NCI-H82 treated with DMSO at 0.1 percent for 48 hours (cell line): ENCODE measurements around the gene CLECL1.

Experiments used
- DNase-seq: peaks from one replicate; lab custom pipeline; 2025; ENCODE audit not compliant: unreplicated experiment; lab: John Stamatoyannopoulos, UW

The CLECL1 gene

DNA sequence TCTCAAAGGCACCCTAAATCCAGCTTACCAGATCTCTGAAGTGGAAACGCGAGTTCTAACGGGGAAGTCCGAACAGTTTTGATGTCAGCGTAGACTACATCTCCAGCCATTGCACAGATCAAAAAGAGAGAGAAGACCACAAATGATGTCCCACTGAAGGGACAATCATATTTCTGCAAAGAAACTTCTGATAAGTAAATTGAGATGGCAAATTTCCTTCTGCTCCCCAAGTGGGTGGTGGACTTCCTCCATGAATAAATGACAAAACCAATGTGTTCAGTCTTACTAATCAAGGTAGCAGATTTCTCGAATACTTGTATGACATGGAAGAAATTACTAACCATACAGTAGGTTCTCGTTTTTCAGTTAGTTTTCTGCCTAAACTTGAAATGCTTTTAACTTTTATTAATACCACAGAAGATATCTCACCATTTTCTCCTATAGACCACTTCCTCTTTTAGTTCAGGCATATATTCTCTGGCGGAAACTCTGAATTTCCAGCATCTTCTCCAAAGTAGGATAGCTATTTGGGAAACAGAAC lies at the start of gene CLECL1:
TSS of gene CLECL1 (minus strand) at position 177 of the 541 bp plus-strand sequence.
- DNase-seq = no peak

DNA sequence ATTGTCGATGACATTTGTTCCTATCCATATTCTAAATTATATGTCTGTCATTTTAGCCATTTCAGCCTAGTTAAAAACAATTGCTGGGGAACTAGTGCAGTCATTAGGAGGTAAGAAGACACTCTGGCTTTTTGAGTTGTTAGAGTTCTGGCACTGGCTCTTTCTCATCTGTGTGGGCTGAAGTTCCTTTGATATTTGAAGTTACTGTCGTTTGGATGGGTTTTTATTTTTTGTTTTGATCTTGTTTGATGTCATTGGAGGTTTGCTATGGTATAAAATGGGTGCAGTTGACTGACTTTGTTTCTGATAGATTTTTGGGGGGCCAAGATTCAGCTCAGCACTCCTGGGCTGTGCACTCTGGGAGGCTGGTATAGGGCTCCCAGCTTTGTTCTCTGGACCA lies 48.5 kb upstream of the CLECL1 start:
- no peak for DNase-seq

DNA sequence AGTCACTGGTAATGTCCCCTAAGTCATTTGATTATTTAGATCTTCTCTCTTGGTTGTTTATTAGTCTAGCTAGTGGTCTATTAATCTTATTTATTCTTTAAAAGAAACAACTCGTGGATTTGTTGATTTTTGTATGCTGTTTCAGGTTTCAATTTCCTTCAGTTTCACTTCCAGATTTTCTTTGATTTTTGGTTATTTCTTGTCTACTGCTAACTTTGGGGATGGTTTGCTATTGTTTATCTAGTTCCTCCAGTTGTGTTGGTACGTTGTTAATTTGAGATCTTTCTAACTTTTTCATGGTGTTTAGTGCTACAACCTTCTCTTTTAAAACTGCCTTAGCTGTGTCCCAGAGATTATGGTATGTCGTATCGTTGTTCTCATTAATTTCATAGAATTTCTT lies 46.3 kb upstream of the CLECL1 start:
- no peak for DNase-seq

DNA sequence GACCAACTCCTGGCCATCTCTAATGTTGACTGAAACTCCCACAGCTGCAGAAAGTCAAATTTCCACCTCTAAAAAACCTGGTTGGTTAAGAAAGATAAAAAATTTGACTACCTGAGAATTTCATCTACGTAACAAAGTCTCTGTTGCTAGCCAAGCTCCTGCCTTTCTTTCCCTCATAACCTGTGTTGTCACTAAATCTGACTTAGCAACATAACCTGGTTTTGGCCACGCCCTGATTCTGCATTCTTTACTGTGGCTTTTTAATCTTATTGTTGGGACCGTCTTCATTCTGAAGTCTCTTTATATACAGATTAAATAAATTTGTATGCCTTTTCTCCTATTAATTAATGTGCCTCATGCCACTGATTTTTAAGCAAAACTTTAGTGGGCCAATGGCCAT lies 43.9 kb upstream of the CLECL1 start:
- no peak for DNase-seq

DNA sequence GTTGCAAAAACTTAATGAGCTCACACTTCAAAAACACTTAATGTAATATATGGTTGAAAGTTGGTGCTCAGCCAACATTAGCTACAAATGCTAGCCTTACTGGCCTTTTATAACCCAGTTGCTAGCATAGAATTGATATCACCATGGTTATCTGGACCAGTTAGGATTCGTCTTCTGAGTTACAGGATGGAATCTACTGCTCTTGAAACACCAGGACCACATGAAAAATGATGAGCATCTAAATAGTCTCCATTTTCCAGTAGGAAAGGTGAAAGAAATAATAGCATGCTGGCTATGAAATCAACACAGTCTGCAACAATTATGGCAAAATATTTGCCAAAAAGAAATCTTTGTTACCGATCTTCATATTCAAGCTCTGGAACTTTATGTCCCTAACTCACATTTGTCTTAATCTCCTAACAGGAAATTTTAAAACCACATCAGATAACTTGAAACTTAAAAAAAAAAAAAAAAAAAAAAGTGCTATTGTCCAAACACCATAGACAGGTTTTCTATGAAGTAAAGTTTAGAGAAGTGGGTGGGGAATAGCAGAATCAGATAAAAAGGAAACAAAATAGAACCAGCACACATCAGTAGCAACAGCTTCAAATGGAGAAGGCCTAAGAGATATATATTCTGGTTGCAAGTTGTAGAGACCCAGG lies 40.5 kb upstream of the CLECL1 start:
- DNase-seq = no peak

DNA sequence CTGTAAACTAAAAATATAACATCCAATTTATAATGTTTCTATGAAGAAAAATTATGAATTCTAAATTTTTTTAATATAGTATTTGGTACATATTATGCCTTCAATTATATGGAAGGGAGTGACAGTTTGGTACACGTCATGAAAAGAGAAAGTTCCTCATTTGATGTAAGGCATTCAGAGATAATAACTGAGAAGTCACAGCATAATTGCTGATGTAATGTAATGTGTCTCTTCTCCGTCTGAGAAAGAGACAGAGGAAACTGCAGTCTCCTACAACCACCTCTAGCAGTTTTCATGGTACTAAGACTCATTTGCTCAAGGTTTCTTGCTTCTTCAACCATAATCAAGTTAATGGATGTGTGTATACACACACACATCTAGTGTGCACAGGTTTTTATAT lies 30.1 kb upstream of the CLECL1 start:
- no peak for DNase-seq

DNA sequence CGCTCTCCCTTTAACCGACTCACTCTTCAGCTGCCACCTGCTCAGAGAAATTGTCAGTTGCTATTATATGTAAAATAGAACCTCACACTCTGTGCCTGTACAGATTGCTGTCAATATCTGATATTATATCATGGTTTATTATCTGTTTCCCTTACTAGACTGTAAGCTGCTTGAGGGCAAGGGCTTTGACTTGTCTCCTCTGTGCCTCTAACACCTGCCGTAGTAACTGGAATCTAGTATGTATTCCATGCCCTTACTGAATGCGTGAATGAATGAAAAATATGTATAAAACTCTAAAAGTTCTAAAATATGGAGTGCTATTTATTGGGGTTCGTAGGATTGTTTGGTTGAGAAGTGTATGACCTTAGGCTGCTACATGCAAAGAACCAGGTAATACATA lies 29.5 kb upstream of the CLECL1 start:
- no peak for DNase-seq

DNA sequence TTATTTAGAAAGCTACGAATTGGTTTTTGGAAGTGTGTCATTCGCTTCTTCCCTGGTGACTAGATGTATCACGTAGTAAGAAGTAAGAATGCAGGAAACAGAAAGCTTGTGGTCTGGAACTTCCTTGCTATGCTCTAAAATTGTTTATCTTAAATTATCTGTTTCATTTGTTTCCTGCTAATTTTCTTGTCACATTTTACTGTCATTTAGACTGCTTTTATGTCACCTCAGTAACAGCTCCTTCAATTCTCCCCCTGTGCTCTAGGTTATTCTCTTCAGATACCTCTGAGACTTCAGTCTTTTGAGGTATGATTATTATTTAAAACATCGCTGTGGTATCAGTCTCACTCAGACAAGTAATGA lies 28.5 kb upstream of the CLECL1 start:
- no peak for DNase-seq

DNA sequence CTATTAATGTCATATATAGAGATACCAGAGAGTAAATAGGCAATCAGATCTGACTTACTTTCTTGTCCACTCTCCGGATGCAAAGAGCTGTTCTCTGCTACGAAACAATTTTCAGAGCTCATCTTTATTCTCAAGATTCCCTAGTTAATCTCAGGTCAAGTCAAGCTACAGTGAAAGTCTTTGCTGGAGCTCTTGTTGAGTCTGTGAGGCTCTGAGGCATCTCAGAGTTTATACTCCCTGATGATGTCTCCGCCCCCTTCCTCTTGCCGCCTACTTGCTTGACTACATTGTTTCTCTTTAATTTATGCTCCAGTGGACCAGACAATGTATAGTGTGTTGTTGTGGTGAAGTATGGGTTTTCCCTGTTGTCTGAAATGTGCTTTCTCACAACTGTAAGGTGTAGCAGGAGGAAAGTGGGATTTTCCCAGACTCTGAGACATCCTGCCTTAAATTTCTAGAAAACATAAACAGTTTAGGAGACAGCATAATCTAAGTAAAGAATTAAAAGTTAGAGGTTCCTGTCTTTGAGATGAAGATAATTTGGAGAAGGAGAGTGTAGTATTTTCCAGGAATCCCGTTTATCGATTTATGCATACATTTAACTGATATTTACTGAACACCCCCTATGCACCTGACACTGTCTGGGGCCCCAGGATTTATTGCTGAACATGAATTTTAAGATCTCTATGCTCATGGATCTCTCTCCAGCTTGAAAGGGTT lies 28.0 kb upstream of the CLECL1 start, which contains the start of gene CD69:
TSS of gene CD69 (minus strand) at position 203 of the 720 bp plus-strand sequence. CDS start at position 122, 81 bp downstream.
- DNase-seq = no peak

DNA sequence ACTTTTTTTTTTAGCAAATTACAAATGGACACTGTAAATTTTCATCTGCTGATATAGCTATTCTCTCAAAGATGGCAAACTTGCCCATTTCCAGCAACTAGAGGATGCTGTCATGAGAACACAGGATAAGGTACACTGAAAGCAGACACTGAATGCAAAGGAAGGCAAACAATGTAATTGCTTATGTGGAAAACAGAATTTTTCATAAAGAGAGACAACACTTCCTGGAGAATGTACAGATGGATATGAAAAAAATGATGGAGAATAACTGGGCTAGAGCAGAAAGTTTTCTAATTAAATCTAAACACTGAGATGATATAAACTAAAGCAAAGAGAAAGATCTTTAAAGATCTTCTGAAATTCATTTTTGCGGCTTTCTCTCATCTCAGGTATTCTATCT lies 27.2 kb upstream of the CLECL1 start:
- DNase-seq = no peak

DNA sequence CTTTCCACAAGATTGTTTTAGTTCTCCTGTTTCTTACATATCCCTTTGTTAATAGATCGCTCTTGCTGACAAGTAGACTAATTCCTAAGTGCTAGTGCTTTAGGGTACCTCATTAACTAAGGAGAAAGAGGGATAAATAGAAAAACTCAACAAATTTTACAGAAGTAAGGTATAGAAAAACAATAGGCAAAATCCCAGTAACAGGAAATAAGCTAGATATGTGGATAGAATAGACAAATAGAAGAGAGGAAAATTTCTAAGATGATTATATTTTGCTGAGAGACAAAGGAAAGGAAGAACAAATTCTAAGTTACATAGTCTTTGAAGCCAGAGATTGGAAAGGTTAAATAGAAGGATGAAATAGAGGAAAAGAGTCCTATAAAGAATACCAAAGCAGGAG lies 26.8 kb upstream of the CLECL1 start:
- DNase-seq = no peak

DNA sequence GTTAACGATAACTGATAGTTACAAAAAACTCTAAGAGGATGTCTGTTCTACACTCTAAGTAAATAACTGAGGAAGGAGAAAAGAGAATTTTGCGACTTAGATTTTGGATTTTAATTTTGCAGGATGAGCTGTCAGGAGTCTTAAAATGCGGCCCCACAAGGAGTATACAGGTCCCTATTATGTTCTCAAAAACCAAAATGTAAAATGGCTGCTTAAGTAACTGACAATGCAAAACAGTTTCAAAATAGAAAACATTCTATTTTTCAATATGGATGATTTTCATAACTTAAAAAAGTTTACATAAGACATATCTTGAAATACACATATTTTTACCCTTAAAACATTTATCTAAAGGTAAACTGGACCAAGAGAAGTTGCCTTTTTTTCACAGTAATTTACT lies 25.2 kb upstream of the CLECL1 start:
- DNase-seq = no peak

DNA sequence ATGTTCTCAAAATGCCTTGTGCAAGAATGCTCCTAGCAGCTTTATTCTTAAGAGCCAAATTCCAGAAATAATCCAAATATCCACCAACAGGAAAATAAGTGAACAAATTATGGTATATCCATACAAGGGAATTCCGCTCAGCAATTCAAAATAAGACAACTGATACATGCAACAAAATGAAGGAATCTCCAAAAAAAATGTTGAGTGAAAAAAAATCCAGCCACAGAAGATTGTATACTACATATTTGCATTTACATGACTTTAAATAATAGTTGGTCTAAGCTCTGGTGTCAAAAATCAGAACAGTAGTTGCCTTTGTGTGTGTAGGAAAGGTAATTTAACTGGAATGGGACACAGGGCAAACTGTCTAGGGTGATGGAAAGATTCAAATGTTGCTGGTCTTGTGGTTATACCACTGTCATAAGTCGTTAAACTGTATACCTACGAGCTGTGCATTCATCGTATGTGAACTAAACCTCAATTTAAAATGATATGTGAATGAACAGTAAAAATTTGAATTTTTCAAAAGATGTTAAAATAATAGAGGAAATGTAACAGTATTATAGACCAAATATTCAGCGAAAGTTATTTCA lies 24.6 kb upstream of the CLECL1 start:
- DNase-seq = no peak

DNA sequence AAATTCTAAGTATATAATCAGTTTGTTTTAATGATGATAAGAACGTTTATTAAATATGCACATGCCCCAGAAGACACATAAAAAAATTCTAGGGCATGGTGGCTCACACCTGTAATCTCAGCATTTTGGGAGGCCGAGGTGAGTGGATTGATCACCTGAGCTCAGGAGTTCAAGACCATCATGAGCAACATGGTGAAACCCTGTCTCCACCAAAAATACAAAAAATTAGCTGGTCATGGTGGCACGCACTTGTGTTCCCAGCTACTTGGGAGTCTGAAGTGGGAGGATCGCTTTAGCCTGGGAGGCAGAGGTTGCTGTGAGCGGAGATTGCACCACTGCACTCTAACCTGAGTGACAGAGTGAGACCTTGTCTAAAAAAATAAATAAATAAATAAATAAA lies 23.8 kb upstream of the CLECL1 start:
- no peak for DNase-seq

DNA sequence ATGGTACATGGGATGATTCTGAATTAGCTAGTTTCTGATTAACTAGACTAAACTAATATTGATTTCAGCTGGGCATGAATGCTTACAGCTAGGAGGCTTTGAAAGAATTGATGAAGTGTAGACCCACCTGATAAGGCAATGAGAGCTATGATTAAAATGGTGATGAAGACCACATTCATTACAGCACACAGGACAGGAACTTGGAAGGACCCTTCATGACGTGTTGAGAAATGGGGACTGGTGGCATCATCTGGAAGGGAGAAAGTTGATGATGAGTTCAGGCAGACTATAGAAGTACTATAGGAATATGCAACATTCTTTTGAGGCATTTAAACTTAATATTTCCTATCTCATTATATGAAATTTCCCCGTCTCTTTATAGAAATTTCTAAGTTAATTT lies 23.3 kb upstream of the CLECL1 start:
- DNase-seq = no peak

DNA sequence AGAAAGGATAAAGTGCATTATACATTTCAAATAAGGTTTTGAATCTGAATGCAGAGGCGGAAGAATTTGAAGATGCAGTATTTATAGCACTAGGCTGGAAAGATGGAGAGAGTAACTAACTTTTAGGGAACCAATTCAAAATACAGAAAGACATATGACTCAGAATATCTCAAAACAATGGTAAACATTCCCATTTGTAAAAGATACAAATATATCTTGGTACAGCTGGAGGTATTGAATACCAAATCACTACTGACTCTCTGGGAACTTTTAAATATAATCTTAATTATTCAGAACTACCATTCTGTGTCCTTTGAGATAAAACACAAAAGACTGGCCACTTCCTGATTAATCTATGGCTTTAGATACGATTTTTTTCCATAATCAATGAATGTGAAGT lies 22.7 kb upstream of the CLECL1 start:
- DNase-seq = no peak

DNA sequence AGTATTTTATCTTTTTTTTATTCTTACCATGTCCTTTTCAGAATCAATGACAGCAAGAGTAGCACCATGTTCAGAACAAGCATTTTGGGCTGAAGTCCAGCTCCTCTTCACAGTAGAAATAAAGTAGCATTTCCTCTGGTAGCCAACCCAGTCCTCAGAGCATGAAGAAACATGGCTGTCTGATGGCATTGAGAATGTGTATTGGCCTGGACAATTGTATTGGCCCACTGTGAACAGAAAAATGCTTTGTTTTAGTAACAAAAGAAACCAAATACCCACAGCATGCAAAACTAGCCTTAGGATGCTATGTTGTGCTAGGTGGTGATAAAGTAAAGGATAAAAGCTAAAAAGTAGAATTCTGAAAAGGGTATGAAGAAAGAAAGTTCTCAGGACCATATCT lies 22.1 kb upstream of the CLECL1 start:
- DNase-seq = no peak

DNA sequence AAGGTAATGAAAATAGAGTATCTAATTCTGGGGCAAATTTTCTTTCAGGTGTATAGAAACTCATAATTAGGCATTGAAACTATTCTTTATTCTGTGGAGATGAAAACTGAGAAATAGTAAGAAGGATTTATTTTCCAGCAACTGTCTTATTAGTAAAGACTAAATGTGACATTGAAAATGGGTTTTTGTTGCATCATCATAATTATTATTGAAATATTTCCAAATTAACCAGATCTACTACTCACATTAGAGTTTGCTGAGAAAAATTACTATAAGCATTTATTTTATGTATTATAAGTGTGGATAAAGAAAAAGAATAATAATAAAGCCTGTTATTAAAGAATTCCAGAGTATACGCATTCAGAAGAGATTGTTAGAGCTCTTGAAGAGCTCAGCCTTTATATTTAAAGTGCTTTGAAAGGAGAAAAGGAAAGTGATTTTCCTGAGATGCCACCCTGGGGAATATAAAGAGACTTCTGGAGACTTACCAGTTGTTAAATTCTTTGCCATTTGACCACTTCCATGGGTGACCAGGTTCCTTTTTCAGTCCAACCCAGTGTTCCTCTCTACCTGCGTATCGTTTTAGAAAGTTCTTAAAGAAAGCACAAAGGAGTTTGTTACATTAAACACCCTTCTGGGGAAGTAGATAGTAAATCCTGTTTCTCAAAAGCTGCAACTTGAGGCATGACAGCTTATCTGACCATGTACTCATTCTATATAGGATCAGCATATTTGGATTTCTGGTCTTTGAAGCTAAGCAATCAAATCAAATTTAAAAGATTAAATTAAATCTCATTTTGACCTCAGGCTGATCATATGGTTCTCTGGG lies 21.4 kb upstream of the CLECL1 start:
- DNase-seq = no peak

DNA sequence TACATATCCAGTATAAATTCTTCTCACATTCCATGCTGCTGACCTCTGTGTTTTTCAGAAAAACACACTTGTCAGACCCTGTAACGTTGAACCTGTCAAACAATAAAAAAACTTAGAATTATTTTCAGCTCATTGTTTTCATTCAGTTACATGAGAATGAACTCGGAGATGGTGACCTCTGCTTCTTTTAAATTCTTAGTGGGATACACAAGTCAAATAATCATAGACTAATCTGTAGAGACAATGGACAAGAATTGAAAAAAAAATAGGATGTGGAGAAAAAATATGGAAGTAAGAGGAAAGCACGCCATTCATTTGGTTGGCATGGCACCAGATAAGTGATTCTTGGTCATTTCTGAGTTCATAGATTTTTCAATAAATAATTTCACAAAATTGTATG lies 20.6 kb upstream of the CLECL1 start:
- no peak for DNase-seq

DNA sequence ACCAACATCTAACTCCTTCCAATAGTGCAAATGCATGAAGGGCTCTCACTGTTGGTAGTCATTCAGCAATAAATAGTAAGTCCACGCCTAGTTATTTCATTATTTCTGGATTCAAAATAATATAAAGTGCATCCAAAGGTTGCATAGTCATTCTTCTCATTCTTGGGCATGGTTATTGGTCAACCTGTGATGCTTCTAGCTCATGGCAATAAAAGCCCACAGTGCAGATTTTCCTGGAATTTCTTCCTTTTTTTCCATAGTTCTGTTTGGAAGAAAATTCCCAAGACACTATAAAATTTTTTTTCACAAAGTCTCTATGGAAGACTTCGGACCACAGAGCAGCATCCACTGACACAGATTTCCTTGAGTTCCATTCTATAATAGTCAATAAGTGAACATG lies 20.2 kb upstream of the CLECL1 start:
- DNase-seq = no peak

DNA sequence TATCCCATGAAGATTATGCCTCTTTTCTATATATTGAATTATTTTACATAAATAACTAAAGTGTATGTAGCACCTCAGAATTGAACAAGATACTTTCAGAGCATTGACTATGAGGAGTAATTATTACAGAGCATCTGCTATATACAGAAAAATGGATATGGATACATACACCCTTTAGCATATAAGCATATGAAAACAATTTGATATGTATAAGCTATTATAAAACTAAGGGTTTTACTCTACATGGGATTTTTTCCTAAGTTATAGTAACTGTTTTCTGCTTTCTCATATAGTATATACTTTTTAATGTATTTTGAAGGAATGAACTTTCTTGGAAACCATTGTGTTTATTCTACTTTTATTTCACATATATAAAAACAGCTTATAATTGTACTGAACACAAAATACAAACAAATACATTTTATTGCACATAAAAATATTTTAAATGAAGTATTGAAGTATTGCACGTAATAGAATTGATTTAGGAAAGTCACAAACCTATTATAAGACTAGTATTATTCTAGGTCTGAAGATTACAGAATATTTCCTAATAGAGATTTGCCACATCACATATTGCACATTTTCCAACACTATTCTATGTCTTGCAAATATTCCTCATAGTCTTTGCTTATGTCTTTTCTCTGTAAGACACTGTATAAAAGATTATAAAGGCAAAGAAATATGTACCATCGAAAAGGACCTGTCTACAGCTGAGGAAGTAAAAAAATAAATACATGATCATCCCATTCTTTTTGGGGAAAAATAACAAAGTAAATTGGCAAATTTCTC lies 19.4 kb upstream of the CLECL1 start:
- no peak for DNase-seq
